AG20443 (cell line): Measurements from ENCODE around the gene MITF.
"Not testable (repeated sequence)": the region's sequence is repeated elsewhere in the genome, so short reads cannot be mapped to it uniquely, and the experiment has no call there.

Source experiments
- DNase-seq: peaks from one replicate; pipeline ENCODE4 v3.0.0; 2012; ENCODE audit warnings: low spot score, mixed read lengths

MITF gene

GRCh38 chr3:69872783-69873378 lies 133.6 kb downstream of the MITF start:
- DNase-seq, result no peak

- no peak for DNase-seq
Observed at GRCh38 chr3:69876073-69876472, 136.8 kb downstream of the MITF start.

GRCh38 chr3:69878254-69878653 lies 139.0 kb downstream of the MITF start:
- DNase-seq, result no peak

- no peak for DNase-seq
Observed at GRCh38 chr3:69879051-69879450, 139.8 kb downstream of the MITF start.

- DNase-seq, result no peak
Observed at GRCh38 chr3:69880069-69880640, 140.9 kb downstream of the MITF start.

GRCh38 chr3:69881051-69881450 lies 141.8 kb downstream of the MITF start:
- no peak for DNase-seq

- DNase-seq, result no peak
Observed at GRCh38 chr3:69881756-69882428, 142.6 kb downstream of the MITF start.

GRCh38 chr3:69882560-69882959 lies 143.3 kb downstream of the MITF start:
- DNase-seq, result no peak

GRCh38 chr3:69888040-69888942 lies 149.0 kb downstream of the MITF start:
- no peak for DNase-seq

- no peak for DNase-seq
Observed at GRCh38 chr3:69888943-69889315, 149.7 kb downstream of the MITF start.

- no peak for DNase-seq
Observed at GRCh38 chr3:69890084-69890483, 150.8 kb downstream of the MITF start.

- DNase-seq, result no peak
Observed at GRCh38 chr3:69890691-69891090, 151.4 kb downstream of the MITF start.

GRCh38 chr3:69892706-69893105 lies 153.4 kb downstream of the MITF start:
- no peak for DNase-seq

- DNase-seq, result no peak
Observed at GRCh38 chr3:69893274-69893673, 154.0 kb downstream of the MITF start.

GRCh38 chr3:69896095-69896494 lies 156.8 kb downstream of the MITF start:
- no peak for DNase-seq

GRCh38 chr3:69900331-69900730 lies 161.1 kb downstream of the MITF start:
- no peak for DNase-seq

- no peak for DNase-seq
Observed at GRCh38 chr3:69901802-69902201, 162.5 kb downstream of the MITF start.

GRCh38 chr3:69902386-69902785 lies 163.1 kb downstream of the MITF start:
- no peak for DNase-seq

GRCh38 chr3:69906351-69906966 lies 167.2 kb downstream of the MITF start:
- no peak for DNase-seq

- DNase-seq, result no peak
Observed at GRCh38 chr3:69907554-69907953, 168.3 kb downstream of the MITF start.

GRCh38 chr3:69909859-69910258 lies 170.6 kb downstream of the MITF start:
- DNase-seq, result not testable (repeated sequence)

- no peak for DNase-seq
Observed at GRCh38 chr3:69913422-69913821, 174.2 kb downstream of the MITF start.
